GM12892 (cell line): ENCODE measurements around the gene PPDPF.

Experiments
- POLR2A ChIP-seq: IDR thresholded peaks from 2 replicates; pipeline ENCODE4 v1.6.1; 2011; ENCODE audit warnings: low read depth, low read length, control low read depth
- TAF1 ChIP-seq: IDR thresholded peaks from 2 replicates; pipeline ENCODE4 v1.6.1; 2011; ENCODE audit warnings: low read depth, mild to moderate bottlenecking, control low read depth, low read length, borderline replicate concordance

DNA sequence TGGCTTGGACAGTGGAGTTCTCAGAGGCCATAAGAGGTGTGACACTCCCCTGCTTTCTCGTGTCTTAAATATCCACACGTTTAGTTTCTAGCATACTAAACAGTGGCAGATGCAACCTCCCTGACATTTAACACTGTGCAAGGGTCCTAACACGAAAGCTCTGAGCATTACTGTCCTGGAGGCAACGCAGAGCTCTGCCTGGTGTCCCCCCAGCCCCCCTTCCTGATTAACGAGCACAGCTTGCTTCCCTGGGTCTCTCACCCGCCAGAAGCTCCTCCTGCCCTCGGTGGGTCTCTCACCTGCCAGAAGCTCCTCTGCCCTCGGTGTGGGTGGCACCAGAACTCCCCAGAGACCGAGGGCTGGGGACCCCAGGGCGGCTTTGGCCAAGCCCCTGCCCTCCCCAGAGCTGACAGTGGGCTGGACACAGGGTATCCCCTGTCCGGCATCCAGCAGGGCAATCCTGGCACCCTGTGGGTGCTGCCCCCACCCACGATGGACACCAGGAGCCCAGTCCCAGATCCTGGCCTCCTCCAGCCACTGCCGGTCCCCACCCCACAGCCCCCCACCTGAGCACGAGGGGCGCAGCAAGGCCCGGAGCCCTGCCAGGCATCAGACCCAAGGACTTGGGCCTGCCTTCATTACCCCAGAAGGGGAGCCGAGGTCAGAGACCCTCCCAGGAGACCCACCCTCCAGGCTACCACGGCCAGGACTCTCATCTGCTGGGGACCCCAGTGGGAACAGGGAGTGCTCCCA lies 35.7 kb upstream of the PPDPF start:
- no peak for TF ChIP-seq TAF1
- no peak for TF ChIP-seq POLR2A
